Endodermal cell (in vitro differentiated cells): ENCODE measurements around the gene SMC4. TPM values are rescaled to one million over a fixed set of nuclear protein-coding genes. Genes with fewer than 3 reads are reported as not detected.

Experiments used
- DNase-seq: peaks from one replicate; pipeline ENCODE4 v3.0.0-alpha.2; 2017
- H3K27ac ChIP-seq: 2 replicates; pipeline ENCODE4 v1.5.1; 2013; ENCODE audit warnings: mild to moderate bottlenecking, low read depth, low read length, moderate library complexity
- H3K27me3 ChIP-seq: 2 replicates; pipeline ENCODE4 v1.6.1; 2013; ENCODE audit warnings: mild to moderate bottlenecking, low read length, moderate library complexity; ENCODE audit not compliant: insufficient read depth, control insufficient read depth, poor library complexity, severe bottlenecking
- H3K36me3 ChIP-seq: 2 replicates; pipeline ENCODE4 v1.7.0; 2013; ENCODE audit warnings: mild to moderate bottlenecking, low read length, moderate library complexity; ENCODE audit not compliant: control insufficient read depth, insufficient read depth
- H3K4me1 ChIP-seq: one replicate; pipeline ENCODE4 v1.7.0; 2013; ENCODE audit warnings: low read length; ENCODE audit not compliant: control insufficient read depth, insufficient read depth
- H3K4me3 ChIP-seq: 2 replicates; pipeline ENCODE4 v1.5.1; 2013; ENCODE audit warnings: mild to moderate bottlenecking, low read length, moderate library complexity
- H3K9ac ChIP-seq: 2 replicates; pipeline ENCODE4 v1.6.1; 2013; ENCODE audit warnings: mild to moderate bottlenecking, low read length, moderate library complexity; ENCODE audit not compliant: poor library complexity, severe bottlenecking; ENCODE audit errors: extremely low read depth
- H3K9me3 ChIP-seq: 2 replicates; pipeline ENCODE4 v1.6.1; 2013; ENCODE audit warnings: mild to moderate bottlenecking, low read length, moderate library complexity; ENCODE audit not compliant: control insufficient read depth
- H3K27ac Mint-ChIP-seq: 2 replicates; pipeline ENCODE4 v1.8.0; 2020; ENCODE audit warnings: mixed read lengths
- H3K27me3 Mint-ChIP-seq: 2 replicates; pipeline ENCODE4 v1.8.0; 2021; ENCODE audit warnings: mild to moderate bottlenecking, mixed read lengths; ENCODE audit not compliant: insufficient read depth
- H3K36me3 Mint-ChIP-seq: 2 replicates; pipeline ENCODE4 v1.8.0; 2020; ENCODE audit warnings: low read depth, mixed read lengths
- H3K4me1 Mint-ChIP-seq: 2 replicates; pipeline ENCODE4 v1.8.0; 2020; ENCODE audit warnings: mixed read lengths
- H3K4me3 Mint-ChIP-seq: 2 replicates; pipeline ENCODE4 v1.8.0; 2020; ENCODE audit warnings: mild to moderate bottlenecking, moderate library complexity, mixed read lengths
- H3K9me3 Mint-ChIP-seq: 2 replicates; pipeline ENCODE4 v1.8.0; 2020; ENCODE audit warnings: mild to moderate bottlenecking, mixed read lengths
- CTCF ChIP-seq: fragments of 200-600 bp; sonication (generic); conservative IDR thresholded peaks from 2 replicates; pipeline ENCODE4 v1.5.0; 2021; ENCODE audit warnings: antibody characterized with exemption, mild to moderate bottlenecking
- WGBS, 2 experiments: methylation state at CpG; one replicate each; pipeline versions ENCODE4 v1.1.5 to v1.1.7; 2013; ENCODE audit warnings: missing lambda C conversion rate in 2 of 2, mixed read lengths in 1 of 2; ENCODE audit not compliant: insufficient coverage in 1 of 2, insufficient read length in 1 of 2; 5-methylcytosine and 5-hydroxymethylcytosine counted together
- microRNA-seq: library from miRNA; unstranded; fragments of <30 nt; microRNA quantifications from one replicate; pipeline ENCODE4 v1.2.0, GENCODE V29; 2020; ENCODE audit warnings: borderline microRNAs expressed
- total RNA-seq, 2 donors: library from RNA; stranded (reverse); fragmentation: NEBNext Ultra II Directional in 1 of 2; extraction: Animal tissue kit (Norgen Biotek cat#: 25700) in 1 of 2; gene quantifications; 2 replicates in 1 of 2; 3 replicates in 1 of 2; pipeline ENCODE4 v1.2.1, GENCODE V29; 2021

The SMC4 gene
- total RNA-seq, 2 donors from 2014 or later: 97.5 to 139 TPM

GRCh38 chr3:160482796-160483195, 83.3 kb downstream of the SMC4 start:
- Histone ChIP-seq H3K4me3 (no peak overlapping the region), H3K27me3 (no peaks in the 10 kb centered on the region), H3K4me1 (peaks cover 4% of the 10 kb centered on the region), H3K9ac (no peak overlapping the region), H3K9me3 (no peaks in the 10 kb centered on the region), H3K36me3 (no peaks in the 10 kb centered on the region), H3K27ac (no peak overlapping the region)
- TF ChIP-seq CTCF: no peak
- WGBS, 2 experiments: 80 to 89% methylated on average over 1 to 3 of the region's 3 CpGs
- Mint-ChIP-seq H3K27me3 (no peaks in the 10 kb centered on the region), H3K4me3 (no peak overlapping the region), H3K9me3 (no peaks in the 10 kb centered on the region), H3K36me3 (no peaks in the 10 kb centered on the region), H3K27ac (no peak overlapping the region), H3K4me1 (peaks cover 5% of the 10 kb centered on the region)
- no peak for DNase-seq

Small RNAs within 50 kb of the gene (microRNA-seq; reads per million reads assigned to microRNA genes)
- gene MIR15B (272 reads per million, percentile 85 among the genes with 10 or more reads in this experiment), gene MIR16-2 (58.9 reads per million, percentile 69 among the genes with 10 or more reads in this experiment)

Other genes starting within 250 kb of the SMC4 start
- gene C3orf80, start 174.2 kb upstream of the SMC4 start, total RNA-seq: under 1 TPM in 1 of 2 donors, not detected in 1; 0.24 TPM
- gene IFT80, start 425 bp upstream of the SMC4 start, total RNA-seq: 10 to 100 TPM; 35.0 to 40.6 TPM
- gene TRIM59, start 50.1 kb downstream of the SMC4 start, total RNA-seq: 10 to 100 TPM; 32.7 to 33.1 TPM
- gene KPNA4, start 165.9 kb downstream of the SMC4 start, total RNA-seq: 10 to 100 TPM; 65.2 to 73.0 TPM